NCI-H1417 treated with DMSO at 0.1 percent for 48 hours (cell line): Measurements from ENCODE around the gene HMGCL.
A peak's percentile ranks its signal among the peaks of the same experiment; 100 is the strongest.

Source experiments
- DNase-seq: peaks from one replicate; lab custom pipeline; 2025; lab: John Stamatoyannopoulos, UW

HMGCL gene

GRCh38 chr1:23774174-23774880 is 50.9 kb downstream of the HMGCL start:
- DNase-seq, result no peak

- DNase-seq, result no peak
These were observed 52.4 kb downstream of the HMGCL start for GRCh38 chr1:23772854-23773242.

GRCh38 chr1:23772049-23772853 is 53.0 kb downstream of the HMGCL start:
- peak; percentile 16 for DNase-seq

GRCh38 chr1:23768733-23769132 is 56.5 kb downstream of the HMGCL start:
- DNase-seq, result no peak

- no peak for DNase-seq
These were observed 62.1 kb downstream of the HMGCL start for GRCh38 chr1:23763041-23763577.

GRCh38 chr1:23759277-23759676 is 66.0 kb downstream of the HMGCL start:
- DNase-seq, result no peak

- DNase-seq, result no peak
These were observed 67.4 kb downstream of the HMGCL start for GRCh38 chr1:23757812-23758211.

GRCh38 chr1:23756676-23757075 is 68.6 kb downstream of the HMGCL start:
- DNase-seq, result no peak

GRCh38 chr1:23752909-23753308 is 72.3 kb downstream of the HMGCL start:
- no peak for DNase-seq
